Panc1 (cell line): ENCODE measurements around the gene ADCY9.

ENCODE experiments used
- POLR2AphosphoS5 ChIP-seq: IDR thresholded peaks from 2 replicates; pipeline ENCODE4 v1.6.1; 2012; ENCODE audit warnings: mild to moderate bottlenecking, low read depth, low read length, moderate library complexity
- TF ChIP-seq, protein P1 (sequence below): fragments of 450-650 bp; IDR thresholded peaks from 2 replicates; pipeline ENCODE4 v1.5.1; 2017; ENCODE audit warnings: mild to moderate bottlenecking
- TF ChIP-seq, protein P2 (sequence below), 2 experiments: IDR thresholded peaks; 2 replicates each; pipeline ENCODE4 v1.6.1; 2011 to 2012; ENCODE audit warnings: low read depth in 2 of 2, control low read depth in 1 of 2, low read length in 1 of 2, mild to moderate bottlenecking in 1 of 2, moderate library complexity in 1 of 2; ENCODE audit not compliant: insufficient read depth in 1 of 2

DNA sequence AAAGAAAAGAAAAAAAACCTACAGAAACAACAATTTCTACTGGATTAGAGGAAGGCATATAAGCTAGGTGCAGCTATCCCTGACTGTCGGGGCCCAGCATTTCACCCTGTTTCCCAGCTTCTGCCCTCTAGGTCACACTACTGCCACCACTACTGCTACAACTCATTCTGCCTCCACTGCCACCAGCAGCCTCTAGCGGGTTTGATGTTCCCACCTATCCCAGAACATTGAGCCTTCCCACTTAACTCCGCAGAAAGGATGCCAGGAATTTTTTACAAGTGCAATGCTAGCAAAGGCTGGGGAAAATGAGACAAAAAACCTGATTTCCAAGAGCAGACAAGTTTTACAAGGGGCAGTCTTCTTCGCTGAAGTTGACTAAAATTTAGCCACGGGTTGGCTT lies 10.4 kb downstream of the ADCY9 start:
- TF ChIP-seq POLR2AphosphoS5: no peak
- TF ChIP-seq, protein P1, sequence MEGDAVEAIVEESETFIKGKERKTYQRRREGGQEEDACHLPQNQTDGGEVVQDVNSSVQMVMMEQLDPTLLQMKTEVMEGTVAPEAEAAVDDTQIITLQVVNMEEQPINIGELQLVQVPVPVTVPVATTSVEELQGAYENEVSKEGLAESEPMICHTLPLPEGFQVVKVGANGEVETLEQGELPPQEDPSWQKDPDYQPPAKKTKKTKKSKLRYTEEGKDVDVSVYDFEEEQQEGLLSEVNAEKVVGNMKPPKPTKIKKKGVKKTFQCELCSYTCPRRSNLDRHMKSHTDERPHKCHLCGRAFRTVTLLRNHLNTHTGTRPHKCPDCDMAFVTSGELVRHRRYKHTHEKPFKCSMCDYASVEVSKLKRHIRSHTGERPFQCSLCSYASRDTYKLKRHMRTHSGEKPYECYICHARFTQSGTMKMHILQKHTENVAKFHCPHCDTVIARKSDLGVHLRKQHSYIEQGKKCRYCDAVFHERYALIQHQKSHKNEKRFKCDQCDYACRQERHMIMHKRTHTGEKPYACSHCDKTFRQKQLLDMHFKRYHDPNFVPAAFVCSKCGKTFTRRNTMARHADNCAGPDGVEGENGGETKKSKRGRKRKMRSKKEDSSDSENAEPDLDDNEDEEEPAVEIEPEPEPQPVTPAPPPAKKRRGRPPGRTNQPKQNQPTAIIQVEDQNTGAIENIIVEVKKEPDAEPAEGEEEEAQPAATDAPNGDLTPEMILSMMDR: no peak
- TF ChIP-seq, protein P2, sequence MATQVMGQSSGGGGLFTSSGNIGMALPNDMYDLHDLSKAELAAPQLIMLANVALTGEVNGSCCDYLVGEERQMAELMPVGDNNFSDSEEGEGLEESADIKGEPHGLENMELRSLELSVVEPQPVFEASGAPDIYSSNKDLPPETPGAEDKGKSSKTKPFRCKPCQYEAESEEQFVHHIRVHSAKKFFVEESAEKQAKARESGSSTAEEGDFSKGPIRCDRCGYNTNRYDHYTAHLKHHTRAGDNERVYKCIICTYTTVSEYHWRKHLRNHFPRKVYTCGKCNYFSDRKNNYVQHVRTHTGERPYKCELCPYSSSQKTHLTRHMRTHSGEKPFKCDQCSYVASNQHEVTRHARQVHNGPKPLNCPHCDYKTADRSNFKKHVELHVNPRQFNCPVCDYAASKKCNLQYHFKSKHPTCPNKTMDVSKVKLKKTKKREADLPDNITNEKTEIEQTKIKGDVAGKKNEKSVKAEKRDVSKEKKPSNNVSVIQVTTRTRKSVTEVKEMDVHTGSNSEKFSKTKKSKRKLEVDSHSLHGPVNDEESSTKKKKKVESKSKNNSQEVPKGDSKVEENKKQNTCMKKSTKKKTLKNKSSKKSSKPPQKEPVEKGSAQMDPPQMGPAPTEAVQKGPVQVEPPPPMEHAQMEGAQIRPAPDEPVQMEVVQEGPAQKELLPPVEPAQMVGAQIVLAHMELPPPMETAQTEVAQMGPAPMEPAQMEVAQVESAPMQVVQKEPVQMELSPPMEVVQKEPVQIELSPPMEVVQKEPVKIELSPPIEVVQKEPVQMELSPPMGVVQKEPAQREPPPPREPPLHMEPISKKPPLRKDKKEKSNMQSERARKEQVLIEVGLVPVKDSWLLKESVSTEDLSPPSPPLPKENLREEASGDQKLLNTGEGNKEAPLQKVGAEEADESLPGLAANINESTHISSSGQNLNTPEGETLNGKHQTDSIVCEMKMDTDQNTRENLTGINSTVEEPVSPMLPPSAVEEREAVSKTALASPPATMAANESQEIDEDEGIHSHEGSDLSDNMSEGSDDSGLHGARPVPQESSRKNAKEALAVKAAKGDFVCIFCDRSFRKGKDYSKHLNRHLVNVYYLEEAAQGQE (IDR thresholded peaks at IDR 0.05; ENCODE audit: insufficient read depth in 1 of 2, low read depth in 2 of 2, low read length in 1 of 2): no peak
